HG02623 (cell line): ENCODE data around the gene DOCK2.
"Not testable (repeated sequence)": the region's sequence is repeated elsewhere in the genome, so short reads cannot be mapped to it uniquely, and the experiment has no call there.

Experiments
- ATAC-seq: cut with Tn5 transposase; IDR thresholded peaks from one replicate; pipeline ENCODE4 v1.9.1; 2021; ENCODE audit warnings: moderate library complexity; ENCODE audit not compliant: unreplicated experiment

Gene DOCK2

DNA sequence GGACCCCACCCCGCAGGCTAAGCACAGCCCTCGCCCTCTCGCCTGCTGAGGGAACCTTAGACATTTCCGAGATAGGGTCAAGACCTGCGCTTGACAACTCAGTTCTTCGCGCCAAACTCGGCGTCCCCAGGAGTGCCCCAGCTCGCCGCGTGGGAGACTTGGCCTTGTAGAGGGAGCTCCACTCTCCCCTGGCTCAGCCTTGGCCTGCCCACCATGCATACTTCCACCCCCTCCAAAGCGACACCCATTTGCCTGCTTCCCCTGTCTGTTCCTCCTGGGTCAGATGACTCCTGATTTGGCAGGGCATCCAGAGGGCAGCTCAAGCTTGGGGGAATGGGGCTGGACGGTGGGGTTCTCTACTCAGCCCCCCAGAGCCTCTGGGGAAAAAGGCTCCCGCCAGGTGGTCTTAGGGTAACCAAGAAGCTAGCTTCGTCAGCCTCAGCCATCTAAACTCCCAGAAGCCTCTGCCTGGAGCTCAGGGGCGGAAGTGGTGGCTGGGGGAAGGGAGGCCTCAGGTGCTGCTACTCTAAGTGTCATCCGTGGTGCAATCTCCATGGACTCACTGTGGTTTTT, 560 bp downstream of the DOCK2 start:
- peak; percentile 54 for ATAC-seq

DNA sequence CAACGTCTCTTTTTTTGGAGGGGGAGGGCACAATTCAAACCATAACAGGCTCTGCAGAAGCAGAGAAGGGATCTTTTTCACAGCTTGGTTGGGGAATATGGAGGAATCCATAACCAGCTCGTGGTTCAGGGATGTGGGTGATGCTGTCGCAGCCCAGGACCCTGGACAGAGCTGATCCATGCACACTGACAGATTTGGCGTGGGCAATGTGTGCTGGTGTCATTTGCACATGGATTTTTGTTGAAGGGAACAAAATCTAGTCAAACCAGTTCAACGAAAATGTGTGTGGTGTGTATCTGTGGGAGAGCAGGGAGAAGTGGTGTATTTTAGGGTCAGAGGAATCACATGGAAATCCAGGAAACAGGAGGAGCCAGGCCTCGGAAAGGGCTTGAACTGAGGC, 4.2 kb downstream of the DOCK2 start:
- ATAC-seq = no peak

DNA sequence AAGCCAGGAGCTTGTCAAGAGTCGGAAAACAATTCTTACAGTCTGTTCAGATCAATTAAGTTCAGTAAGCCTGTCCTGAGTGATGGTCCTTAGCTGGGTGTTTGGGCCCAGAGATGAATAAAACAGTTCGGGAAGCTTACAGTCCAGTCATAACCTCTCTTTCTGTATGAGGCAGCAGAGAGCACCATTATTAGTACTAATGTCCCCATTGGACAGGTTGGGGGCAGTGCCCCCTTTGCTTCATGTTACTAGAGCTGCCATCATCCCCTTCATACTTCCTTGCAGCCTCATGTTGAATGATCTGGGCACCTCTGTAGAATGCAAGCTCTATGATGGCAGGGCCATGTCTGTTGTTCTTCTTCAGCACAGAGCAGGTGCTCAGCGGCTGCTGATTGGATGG, 9.8 kb downstream of the DOCK2 start:
- no peak for ATAC-seq

- ATAC-seq = peak; percentile 37
Observed at GRCh38 chr5:169647566-169647965, 10.5 kb downstream of the DOCK2 start.

GRCh38 chr5:169648725-169649310, 11.7 kb downstream of the DOCK2 start:
- ATAC-seq = no peak

- ATAC-seq = no peak
Observed at GRCh38 chr5:169649486-169649885, 12.4 kb downstream of the DOCK2 start.

DNA sequence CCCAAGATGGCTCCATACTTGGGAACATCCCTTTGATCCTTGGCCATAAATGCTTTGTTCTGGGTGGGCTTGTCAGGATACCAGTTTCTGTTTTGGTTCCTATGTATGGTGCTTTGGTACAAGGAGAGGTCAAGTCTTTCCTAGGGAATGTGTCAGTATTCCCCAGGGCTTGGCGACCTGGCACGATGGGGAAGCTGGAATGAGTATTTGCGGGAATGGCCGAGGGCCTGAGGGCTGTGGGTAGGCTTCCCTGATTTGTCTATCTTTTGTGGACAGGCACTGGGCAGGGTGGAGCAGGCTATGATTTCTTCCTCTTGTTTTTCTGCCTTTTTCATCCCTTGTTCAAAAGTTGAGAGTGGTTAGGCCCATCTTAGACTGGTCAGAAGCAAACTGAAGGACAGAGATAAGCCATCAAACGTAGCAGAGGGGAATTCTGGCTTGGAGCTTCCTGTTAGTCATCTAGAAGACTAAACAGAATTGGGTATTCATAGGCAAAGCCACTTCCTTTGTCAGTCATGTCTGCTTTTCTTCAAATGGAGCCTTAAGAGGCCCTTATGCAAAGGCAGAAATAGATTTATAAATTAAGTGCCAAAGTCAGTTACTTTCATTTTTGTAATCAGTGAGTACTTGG, 13.7 kb downstream of the DOCK2 start:
- ATAC-seq = peak; percentile 56

GRCh38 chr5:169651526-169651925, 14.5 kb downstream of the DOCK2 start:
- no peak for ATAC-seq

DNA sequence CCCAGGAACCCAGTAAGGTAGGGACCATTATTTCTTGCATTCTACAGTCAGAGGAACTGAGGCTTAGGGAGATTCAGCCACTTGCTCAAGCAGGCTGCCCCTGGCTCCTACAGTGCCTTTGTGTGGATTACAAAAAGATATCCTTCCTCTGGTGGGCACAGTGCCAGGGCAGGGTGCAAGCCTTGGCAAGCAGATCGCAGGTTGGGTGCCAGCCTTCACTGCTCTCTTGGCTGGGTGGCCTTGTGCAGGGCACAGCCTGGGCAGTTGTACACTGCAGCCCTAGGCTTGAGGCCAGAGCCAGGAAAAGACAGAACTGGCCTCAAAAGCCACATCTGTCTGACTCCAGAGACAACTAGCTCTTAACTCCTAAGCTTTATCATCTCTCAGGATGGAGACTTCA, 15.0 kb downstream of the DOCK2 start:
- ATAC-seq = no peak

- no peak for ATAC-seq
Observed at GRCh38 chr5:169653091-169653490, 16.0 kb downstream of the DOCK2 start.

GRCh38 chr5:169655353-169655752, 18.3 kb downstream of the DOCK2 start:
- ATAC-seq = no peak

DNA sequence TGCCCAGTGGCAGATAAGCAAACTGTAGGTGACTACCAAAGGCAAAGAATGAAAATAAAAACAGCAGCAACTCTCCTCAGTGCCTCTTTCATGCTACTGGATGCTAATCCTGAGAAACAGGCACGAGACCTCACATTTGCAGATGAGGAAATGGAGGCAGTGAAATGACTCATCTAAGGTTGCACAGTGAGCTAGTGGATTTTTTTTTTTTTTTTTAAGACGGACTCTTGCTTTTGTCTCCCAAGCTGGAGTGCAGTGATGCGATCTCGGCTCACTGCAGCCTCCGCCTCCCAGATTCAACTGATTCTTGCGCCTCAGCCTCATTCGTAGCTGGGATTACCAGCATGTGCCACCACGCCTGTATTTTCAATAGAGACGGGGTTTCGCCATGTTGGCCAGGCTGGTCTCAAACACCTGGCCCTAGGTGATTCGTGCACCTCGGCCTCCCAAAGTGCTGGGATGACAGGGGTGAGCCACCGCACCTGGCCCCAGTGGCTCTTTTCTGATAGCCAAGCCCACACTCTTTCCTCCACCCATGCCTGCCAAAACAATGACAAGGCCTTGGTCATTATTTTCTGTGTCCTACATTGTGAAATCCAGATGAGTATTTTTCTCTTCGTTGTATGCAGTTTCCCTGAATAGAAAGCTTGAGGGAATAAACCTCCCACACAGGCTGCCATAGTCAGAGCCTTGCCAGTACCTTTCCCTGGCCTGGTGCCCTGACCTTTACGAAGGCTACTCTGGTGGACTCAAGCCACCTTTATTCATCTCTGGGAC, 19.2 kb downstream of the DOCK2 start:
- peak; percentile 59 for ATAC-seq

DNA sequence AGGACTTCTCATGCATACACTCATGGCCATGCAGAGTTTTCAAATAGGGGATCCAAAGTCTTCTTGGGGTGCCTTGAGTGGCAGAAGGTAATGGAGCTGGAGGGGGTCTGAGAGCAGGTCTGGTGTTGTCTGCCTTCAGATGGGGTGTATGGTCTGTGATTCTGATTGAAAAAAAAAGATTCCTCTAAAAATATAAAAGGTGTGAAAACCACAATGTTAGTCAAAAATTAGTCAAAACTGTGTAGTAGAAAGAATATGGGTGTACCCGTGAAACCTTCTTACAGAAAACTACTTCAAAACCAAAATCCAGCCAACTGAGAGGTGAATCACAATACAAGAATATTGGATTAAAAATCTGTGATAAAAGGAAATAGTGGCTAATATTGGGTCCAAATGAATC, 20.1 kb downstream of the DOCK2 start:
- ATAC-seq = no peak

GRCh38 chr5:169662451-169662850, 25.4 kb downstream of the DOCK2 start:
- not testable (repeated sequence) for ATAC-seq

DNA sequence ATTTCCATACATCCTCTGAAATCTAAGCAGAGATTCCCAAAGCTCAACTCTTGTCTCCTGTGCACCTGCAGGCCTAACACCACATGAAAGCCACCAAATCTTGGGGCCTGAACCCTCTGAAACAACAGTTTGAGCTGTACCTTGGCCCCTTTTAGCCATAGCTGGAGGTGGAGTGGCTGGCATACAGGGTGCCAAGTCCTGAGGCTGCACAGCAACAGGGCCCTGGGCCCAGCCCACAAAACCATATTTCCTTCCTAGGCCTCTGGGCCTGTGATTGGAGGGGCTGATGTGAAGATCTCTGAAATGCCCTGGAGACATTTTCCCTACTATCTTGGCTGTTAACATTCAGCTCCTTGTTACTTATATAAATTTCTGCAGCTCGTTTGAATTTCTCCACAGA, 26.5 kb downstream of the DOCK2 start:
- no peak for ATAC-seq

- ATAC-seq = no peak
Observed at GRCh38 chr5:169666365-169666764, 29.3 kb downstream of the DOCK2 start.

- no peak for ATAC-seq
Observed at GRCh38 chr5:169667896-169668674, 31.0 kb downstream of the DOCK2 start.

- ATAC-seq = no peak
Observed at GRCh38 chr5:169668732-169669131, 31.7 kb downstream of the DOCK2 start.

- peak; percentile 97 for ATAC-seq
Observed at GRCh38 chr5:169670769-169671525, 33.9 kb downstream of the DOCK2 start.

GRCh38 chr5:169682026-169682425, 45.0 kb downstream of the DOCK2 start:
- no peak for ATAC-seq
